Fibroblast of villous mesenchyme (primary cell): Measurements from ENCODE around the gene ZNF865. TPM values are rescaled to one million over a fixed set of nuclear protein-coding genes. Genes with fewer than 3 reads are reported as not detected.

Experiments
- DNase-seq: peaks from one replicate; pipeline ENCODE4 v3.0.0-alpha.2; 2010; ENCODE audit warnings: low read depth
- H3K4me3 ChIP-seq: 2 replicates; pipeline ENCODE4 v1.5.1; 2011; ENCODE audit warnings: low read depth, mild to moderate bottlenecking, low read length
- total RNA-seq: library from RNA; depleted of rRNA; stranded (reverse); fragments of >200 nt; gene quantifications from 2 replicates; pipeline ENCODE4 v1.2.3, GENCODE V29; 2012
- TF ChIP-seq, protein P1 (sequence below): IDR thresholded peaks from 2 replicates; pipeline ENCODE4 v1.5.1; 2012; ENCODE audit warnings: low read depth, mild to moderate bottlenecking, low read length; ENCODE audit not compliant: insufficient read depth

Gene ZNF865
- total RNA-seq, 1 donor, result 1.3 TPM

- no peak overlapping the region for H3K4me3 ChIP-seq
- DNase-seq, result no peak
- TF ChIP-seq, protein P1, sequence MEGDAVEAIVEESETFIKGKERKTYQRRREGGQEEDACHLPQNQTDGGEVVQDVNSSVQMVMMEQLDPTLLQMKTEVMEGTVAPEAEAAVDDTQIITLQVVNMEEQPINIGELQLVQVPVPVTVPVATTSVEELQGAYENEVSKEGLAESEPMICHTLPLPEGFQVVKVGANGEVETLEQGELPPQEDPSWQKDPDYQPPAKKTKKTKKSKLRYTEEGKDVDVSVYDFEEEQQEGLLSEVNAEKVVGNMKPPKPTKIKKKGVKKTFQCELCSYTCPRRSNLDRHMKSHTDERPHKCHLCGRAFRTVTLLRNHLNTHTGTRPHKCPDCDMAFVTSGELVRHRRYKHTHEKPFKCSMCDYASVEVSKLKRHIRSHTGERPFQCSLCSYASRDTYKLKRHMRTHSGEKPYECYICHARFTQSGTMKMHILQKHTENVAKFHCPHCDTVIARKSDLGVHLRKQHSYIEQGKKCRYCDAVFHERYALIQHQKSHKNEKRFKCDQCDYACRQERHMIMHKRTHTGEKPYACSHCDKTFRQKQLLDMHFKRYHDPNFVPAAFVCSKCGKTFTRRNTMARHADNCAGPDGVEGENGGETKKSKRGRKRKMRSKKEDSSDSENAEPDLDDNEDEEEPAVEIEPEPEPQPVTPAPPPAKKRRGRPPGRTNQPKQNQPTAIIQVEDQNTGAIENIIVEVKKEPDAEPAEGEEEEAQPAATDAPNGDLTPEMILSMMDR, result no peak
Measured at GRCh38 chr19:55594996-55595545, 10.4 kb upstream of the ZNF865 start.

DNA sequence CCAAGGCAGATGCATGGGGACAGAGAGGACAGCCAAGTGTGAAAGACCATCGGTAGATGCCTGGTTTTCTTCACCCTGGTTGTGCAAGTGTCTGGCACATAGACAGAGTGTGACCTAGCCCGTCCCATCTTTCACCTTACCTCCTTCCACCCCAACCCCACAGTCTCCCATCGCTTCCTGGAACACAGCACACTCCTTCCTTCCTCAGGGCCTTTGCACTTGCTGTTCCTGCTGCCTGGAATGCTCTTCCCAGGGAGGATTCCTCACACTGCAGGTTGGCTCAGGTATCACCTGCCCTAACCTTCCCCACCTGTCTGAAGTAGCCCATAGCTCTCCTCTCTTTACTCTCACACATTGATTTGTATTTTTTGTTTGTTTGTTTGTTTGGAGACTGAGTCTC is 9.1 kb upstream of the ZNF865 start:
- no peak for DNase-seq
- TF ChIP-seq, protein P1, result no peak
- H3K4me3 ChIP-seq, result no peak overlapping the region

GRCh38 chr19:55597501-55597921 is 7.9 kb upstream of the ZNF865 start:
- DNase-seq, result no peak
- TF ChIP-seq, protein P1, result no peak
- no peak overlapping the region for H3K4me3 ChIP-seq

GRCh38 chr19:55598034-55598433 is 7.4 kb upstream of the ZNF865 start:
- no peak overlapping the region for H3K4me3 ChIP-seq
- TF ChIP-seq, protein P1, result no peak
- DNase-seq, result no peak

DNA sequence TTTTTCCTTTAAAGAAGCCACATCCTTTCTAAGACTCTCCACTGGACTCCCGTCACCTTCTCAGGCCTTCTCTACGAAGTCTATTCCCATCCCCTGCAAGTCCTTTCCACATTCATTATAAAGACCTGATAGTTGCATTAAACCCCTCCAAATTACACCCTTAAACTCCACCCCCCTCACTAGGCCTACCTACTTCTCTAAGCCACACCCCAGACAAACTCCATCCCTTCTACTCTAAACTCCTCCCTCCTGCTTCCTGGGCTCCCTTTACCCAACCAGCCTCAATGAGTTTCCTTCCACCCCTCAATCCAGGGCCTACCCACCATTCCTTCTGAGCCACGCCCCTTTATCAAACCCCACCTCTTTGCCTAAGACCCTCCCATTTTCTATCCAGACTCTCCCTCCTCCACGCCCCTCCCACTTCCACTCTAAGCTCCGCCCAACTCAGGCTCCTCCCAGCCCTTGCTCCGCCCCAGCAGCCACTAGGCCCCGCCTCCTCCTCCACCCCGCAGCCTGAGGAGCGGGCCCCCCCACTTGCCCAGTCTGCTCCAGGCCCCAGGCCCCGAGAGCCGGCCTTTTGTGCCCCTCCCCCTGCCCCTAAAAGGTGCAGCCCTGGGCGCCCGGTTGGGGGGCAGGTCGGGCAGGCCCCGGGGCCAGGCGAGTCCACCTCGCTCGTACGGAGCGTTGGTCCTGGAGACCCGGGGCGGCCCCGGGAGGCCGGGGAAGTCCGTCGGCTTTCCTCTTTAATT is 6.6 kb upstream of the ZNF865 start:
- peak; percentile 98 for DNase-seq

GRCh38 chr19:55599468-55599841 is 6.0 kb upstream of the ZNF865 start, which contains the start of gene FIZ1:
Gene FIZ1, minus strand, starts transcription at chr19:55599517. Its CDS starts 1,652 bp downstream, at chr19:55597865.
- peak within 1 kb of the TSS; percentile 93 for H3K4me3 ChIP-seq
- peak; percentile 99 for DNase-seq
- TF ChIP-seq, protein P1, result no peak

More for the DNA sequence above, 6.6 kb upstream of the ZNF865 start:
- TF ChIP-seq, protein P1, result no peak
- H3K4me3 ChIP-seq, result peak overlapping the region; percentile 93
